ENCODE data around the gene MRPS7.

MRPS7 gene

GRCh38 chr17:75231741-75232464, 29.8 kb upstream of the MRPS7 start:
- ChIA-PET CTCF (interaction anchor here (0.6 to 5.7 kb wide), 3 partner anchors 8 to 118 kb away, joined by 3 to 54 read pairs (median 5); no protein-coding TSS in a partner anchor), POLR2A (interaction anchor here (1.1 kb wide), 1 partner anchor 9 kb away, joined by 3 read pairs; no protein-coding TSS in a partner anchor)
- no peak overlapping the region for H3K27ac ChIP-seq (ENCODE audit: extremely low read depth, low read depth, low read length)
- H3K36me3 ChIP-seq (ENCODE audit: control insufficient read depth in 2 of 2, insufficient read depth in 1 of 2, low read length in 2 of 2): peaks cover 68 to 92% of the 10 kb centered on the region in 2 experiments
- TF ChIP-seq ZNF19 (tag by site-specific recombination; IDR thresholded peaks at IDR 0.05; ENCODE audit: low read depth) (no peak), GLIS1 (tag by site-specific recombination; IDR thresholded peaks at IDR 0.05) (no peak), ZSCAN4 (tag by site-specific recombination; IDR thresholded peaks at IDR 0.05) (no peak), ZNF548 (tag by site-specific recombination; IDR thresholded peaks at IDR 0.05) (no peak), SP2 (tag by site-specific recombination; IDR thresholded peaks at IDR 0.05) (no peak), ZNF10 (tag by site-specific recombination; IDR thresholded peaks at IDR 0.05) (no peak), ZNF692 (tag by site-specific recombination; IDR thresholded peaks at IDR 0.05) (no peak), IKZF3 (tag by site-specific recombination; IDR thresholded peaks at IDR 0.05) (no peak), ZNF23 (tag by site-specific recombination; IDR thresholded peaks at IDR 0.05; ENCODE audit: borderline replicate concordance) (no peak), ZBTB48 (tag by site-specific recombination; IDR thresholded peaks at IDR 0.05) (no peak), ZNF404 (tag by site-specific recombination; IDR thresholded peaks at IDR 0.05) (no peak), EGR2 (tag by site-specific recombination; IDR thresholded peaks at IDR 0.05; ENCODE audit: low read depth) (no peak), MEIS1 (CRISPR knock-in tag; IDR thresholded peaks at IDR 0.05; ENCODE audit: borderline replicate concordance) (no peak), ZNF211 (tag by site-specific recombination; IDR thresholded peaks at IDR 0.05; ENCODE audit: low read depth) (no peak)
- TF ChIP-seq, protein P1, sequence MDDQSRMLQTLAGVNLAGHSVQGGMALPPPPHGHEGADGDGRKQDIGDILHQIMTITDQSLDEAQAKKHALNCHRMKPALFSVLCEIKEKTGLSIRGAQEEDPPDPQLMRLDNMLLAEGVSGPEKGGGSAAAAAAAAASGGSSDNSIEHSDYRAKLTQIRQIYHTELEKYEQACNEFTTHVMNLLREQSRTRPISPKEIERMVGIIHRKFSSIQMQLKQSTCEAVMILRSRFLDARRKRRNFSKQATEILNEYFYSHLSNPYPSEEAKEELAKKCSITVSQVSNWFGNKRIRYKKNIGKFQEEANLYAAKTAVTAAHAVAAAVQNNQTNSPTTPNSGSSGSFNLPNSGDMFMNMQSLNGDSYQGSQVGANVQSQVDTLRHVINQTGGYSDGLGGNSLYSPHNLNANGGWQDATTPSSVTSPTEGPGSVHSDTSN (CRISPR knock-in tag; IDR thresholded peaks at IDR 0.05): no peak
- no peaks in the 10 kb centered on the region for H3K9me3 ChIP-seq (ENCODE audit: control insufficient read depth, insufficient read depth, low read depth, low read length)
- no peak overlapping the region for H3K4me3 ChIP-seq (ENCODE audit: low read depth, low read length)
- no peaks in the 10 kb centered on the region for H3K4me1 ChIP-seq (ENCODE audit: control insufficient read depth, insufficient read depth, low read length)

GRCh38 chr17:75232786-75233185, 28.9 kb upstream of the MRPS7 start:
- Histone ChIP-seq H3K36me3 (ENCODE audit: control insufficient read depth in 2 of 2, insufficient read depth in 1 of 2, low read length in 2 of 2) (peaks cover 68 to 92% of the 10 kb centered on the region in 2 experiments), H3K4me1 (ENCODE audit: control insufficient read depth, insufficient read depth, low read length) (no peaks in the 10 kb centered on the region), H3K9me3 (ENCODE audit: control insufficient read depth, insufficient read depth, low read depth, low read length) (no peaks in the 10 kb centered on the region), H3K4me3 (ENCODE audit: low read depth, low read length) (no peak overlapping the region), H3K27ac (ENCODE audit: extremely low read depth, low read depth, low read length) (no peak overlapping the region)
- peak; percentile 51; the same call in 1 of the 2 replicates for TF ChIP-seq ZNF600 (tag by site-specific recombination; IDR thresholded peaks at IDR 0.05)
- TF ChIP-seq ZNF366 (tag by site-specific recombination; conservative IDR thresholded peaks at IDR 0.05): no peak
- CTCF ChIA-PET: interaction anchor here (1.2 to 5.7 kb wide), 2 partner anchors 7 to 119 kb away, joined by 3 to 54 read pairs; no protein-coding TSS in a partner anchor
- POLR2A ChIA-PET: interaction anchor here (1.1 kb wide), 1 partner anchor 10 kb away, joined by 3 read pairs; no protein-coding TSS in a partner anchor

Measured in HEK293 (cell line).